Measurements from ENCODE around the gene INSYN1.

GRCh38 chr15:73744293-73744692 is 8.9 kb downstream of the INSYN1 start:
- TF ChIP-seq, protein P1, sequence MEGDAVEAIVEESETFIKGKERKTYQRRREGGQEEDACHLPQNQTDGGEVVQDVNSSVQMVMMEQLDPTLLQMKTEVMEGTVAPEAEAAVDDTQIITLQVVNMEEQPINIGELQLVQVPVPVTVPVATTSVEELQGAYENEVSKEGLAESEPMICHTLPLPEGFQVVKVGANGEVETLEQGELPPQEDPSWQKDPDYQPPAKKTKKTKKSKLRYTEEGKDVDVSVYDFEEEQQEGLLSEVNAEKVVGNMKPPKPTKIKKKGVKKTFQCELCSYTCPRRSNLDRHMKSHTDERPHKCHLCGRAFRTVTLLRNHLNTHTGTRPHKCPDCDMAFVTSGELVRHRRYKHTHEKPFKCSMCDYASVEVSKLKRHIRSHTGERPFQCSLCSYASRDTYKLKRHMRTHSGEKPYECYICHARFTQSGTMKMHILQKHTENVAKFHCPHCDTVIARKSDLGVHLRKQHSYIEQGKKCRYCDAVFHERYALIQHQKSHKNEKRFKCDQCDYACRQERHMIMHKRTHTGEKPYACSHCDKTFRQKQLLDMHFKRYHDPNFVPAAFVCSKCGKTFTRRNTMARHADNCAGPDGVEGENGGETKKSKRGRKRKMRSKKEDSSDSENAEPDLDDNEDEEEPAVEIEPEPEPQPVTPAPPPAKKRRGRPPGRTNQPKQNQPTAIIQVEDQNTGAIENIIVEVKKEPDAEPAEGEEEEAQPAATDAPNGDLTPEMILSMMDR (IDR thresholded peaks at IDR 0.05): no peak
- TF ChIP-seq POLR2AphosphoS5 (IDR thresholded peaks at IDR 0.05): no peak
- TF ChIP-seq POLR2A (IDR thresholded peaks at IDR 0.05): no peak

All from stomach (tissue), 4 donors.